ENCODE results near the gene SLC13A2. TPM values are rescaled to one million over a fixed set of nuclear protein-coding genes. Genes with fewer than 3 reads are reported as not detected.

The SLC13A2 gene, protein sequence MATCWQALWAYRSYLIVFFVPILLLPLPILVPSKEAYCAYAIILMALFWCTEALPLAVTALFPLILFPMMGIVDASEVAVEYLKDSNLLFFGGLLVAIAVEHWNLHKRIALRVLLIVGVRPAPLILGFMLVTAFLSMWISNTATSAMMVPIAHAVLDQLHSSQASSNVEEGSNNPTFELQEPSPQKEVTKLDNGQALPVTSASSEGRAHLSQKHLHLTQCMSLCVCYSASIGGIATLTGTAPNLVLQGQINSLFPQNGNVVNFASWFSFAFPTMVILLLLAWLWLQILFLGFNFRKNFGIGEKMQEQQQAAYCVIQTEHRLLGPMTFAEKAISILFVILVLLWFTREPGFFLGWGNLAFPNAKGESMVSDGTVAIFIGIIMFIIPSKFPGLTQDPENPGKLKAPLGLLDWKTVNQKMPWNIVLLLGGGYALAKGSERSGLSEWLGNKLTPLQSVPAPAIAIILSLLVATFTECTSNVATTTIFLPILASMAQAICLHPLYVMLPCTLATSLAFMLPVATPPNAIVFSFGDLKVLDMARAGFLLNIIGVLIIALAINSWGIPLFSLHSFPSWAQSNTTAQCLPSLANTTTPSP
- total RNA-seq: not detected in 2 replicates

DNA sequence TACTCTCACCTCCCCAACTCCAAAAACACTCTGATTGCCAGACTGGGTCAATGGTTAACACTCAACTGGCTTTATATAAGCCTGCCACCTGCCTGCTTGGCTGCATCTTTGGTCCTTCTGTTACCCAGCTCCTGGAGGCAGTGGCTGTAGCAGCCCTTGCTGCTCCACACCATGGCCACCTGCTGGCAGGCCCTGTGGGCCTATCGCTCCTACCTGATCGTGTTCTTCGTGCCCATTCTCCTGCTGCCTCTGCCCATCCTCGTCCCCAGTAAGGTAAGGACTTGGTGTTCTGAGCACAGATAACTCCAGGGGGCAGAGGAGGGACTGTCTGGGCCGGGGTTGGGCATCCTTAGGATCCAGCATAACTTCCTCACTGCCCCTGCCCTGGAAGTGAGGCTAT lies at the start of gene SLC13A2:
SLC13A2 (plus strand) TSS at position 103 of the 400 bp plus-strand sequence; CDS start at position 172, 69 bp downstream.

DNA sequence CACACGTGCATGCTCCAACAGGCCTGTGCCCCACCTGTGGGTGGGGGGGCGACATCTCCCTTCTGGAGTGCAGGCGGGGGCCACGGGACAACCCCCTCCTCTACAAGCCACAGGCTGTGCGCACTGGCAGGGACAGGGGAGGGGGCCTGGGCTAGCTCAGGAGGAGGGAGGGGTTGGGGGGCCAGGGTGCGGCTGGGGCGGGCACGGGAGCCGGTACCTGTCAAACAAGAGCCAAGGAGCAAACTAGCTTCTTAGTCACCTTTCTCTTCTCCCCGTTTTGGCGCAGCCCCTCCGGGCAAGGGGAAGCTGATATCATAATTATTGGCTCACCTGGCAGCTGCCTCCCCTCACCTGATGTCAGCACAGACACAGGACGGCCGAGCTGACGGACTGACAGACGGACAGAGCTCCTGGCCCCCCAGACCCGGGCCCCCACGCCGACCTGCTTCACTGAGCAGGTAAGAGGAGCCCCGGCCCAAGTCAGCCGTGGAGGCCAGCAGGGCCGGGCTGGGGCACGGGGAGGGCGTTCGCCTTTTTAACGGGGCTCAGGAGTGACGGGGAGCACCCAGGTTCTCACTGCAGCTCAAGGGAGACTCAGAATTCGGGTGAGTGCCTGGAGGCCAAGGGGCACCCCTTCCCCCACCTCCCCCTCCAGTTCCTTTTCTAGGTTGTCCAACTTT lies 32.7 kb downstream of the SLC13A2 start, which contains the start of gene FOXN1:
FOXN1 (plus strand) TSS at position 363 of the 680 bp plus-strand sequence. CDS start 17,622 bp downstream, outside the sequence.

Other genes starting within 250 kb of the SLC13A2 start
- 31.0 and 36.8 TPM in 2 replicates for gene TMEM97, start 154.4 kb upstream of the SLC13A2 start, total RNA-seq
- gene IFT20, start 138.2 kb upstream of the SLC13A2 start, total RNA-seq: 21.7 and 32.3 TPM in 2 replicates
- gene TNFAIP1, start 137.9 kb upstream of the SLC13A2 start, total RNA-seq: 62.6 and 67.4 TPM in 2 replicates
- gene POLDIP2, start 116.1 kb upstream of the SLC13A2 start, total RNA-seq: 96.1 and 112 TPM in 2 replicates
- not detected in 2 replicates for gene SEBOX, start 108.4 kb upstream of the SLC13A2 start, total RNA-seq
- not detected in 2 replicates for gene VTN, start 103.3 kb upstream of the SLC13A2 start, total RNA-seq
- 0.86 and 1.3 TPM in 2 replicates for gene SARM1, start 102.0 kb upstream of the SLC13A2 start, total RNA-seq
- gene SLC46A1, start 67.4 kb upstream of the SLC13A2 start, total RNA-seq: 5.2 and 6.1 TPM in 2 replicates
- gene FOXN1, start 32.7 kb downstream of the SLC13A2 start, total RNA-seq: 0.04 and 0.08 TPM in 2 replicates
- gene UNC119, start 79.0 kb downstream of the SLC13A2 start, total RNA-seq: 28.3 and 35.6 TPM in 2 replicates
- gene PIGS, start 97.9 kb downstream of the SLC13A2 start, total RNA-seq: 39.9 and 70.3 TPM in 2 replicates
- gene ALDOC, start 103.3 kb downstream of the SLC13A2 start, total RNA-seq: 50.5 and 61.6 TPM in 2 replicates
- 16.9 and 49.8 TPM in 2 replicates for gene SPAG5, start 125.4 kb downstream of the SLC13A2 start, total RNA-seq
- gene RSKR, start 140.5 kb downstream of the SLC13A2 start, total RNA-seq: 0.38 and 3.0 TPM in 2 replicates
- 93.2 and 116 TPM in 2 replicates for gene BLTP2, start 171.5 kb downstream of the SLC13A2 start, total RNA-seq
- gene SDF2, start 188.3 kb downstream of the SLC13A2 start, total RNA-seq: 36.5 and 43.7 TPM in 2 replicates
- gene SUPT6H, start 188.6 kb downstream of the SLC13A2 start, total RNA-seq: 16.2 and 19.1 TPM in 2 replicates
- gene PROCA1, start 238.2 kb downstream of the SLC13A2 start, total RNA-seq: 1.3 TPM in 1 of 2 replicates, not detected in the other
- 224 and 238 TPM in 2 replicates for gene RAB34, start 244.2 kb downstream of the SLC13A2 start, total RNA-seq
- gene RPL23A, start 246.3 kb downstream of the SLC13A2 start, total RNA-seq: 987 and 1,126 TPM in 2 replicates

Measured in hair follicular keratinocyte (primary cell).